IPS-15b (cell line): Measurements from ENCODE around the gene GRM4.

Source experiments
- H3K27me3 ChIP-seq: one replicate; pipeline ENCODE4 v1.6.1; 2013; ENCODE audit warnings: low read length; ENCODE audit not compliant: control insufficient read depth, insufficient read depth
- H3K36me3 ChIP-seq: one replicate; pipeline ENCODE4 v1.6.1; 2013; ENCODE audit warnings: low read length; ENCODE audit not compliant: control insufficient read depth, insufficient read depth
- H3K4me1 ChIP-seq: one replicate; pipeline ENCODE4 v1.6.1; 2013; ENCODE audit warnings: mild to moderate bottlenecking, low read length; ENCODE audit not compliant: control insufficient read depth, insufficient read depth
- H3K4me3 ChIP-seq: one replicate; pipeline ENCODE4 v1.5.1; 2013; ENCODE audit warnings: low read depth, low read length
- H3K9ac ChIP-seq: one replicate; pipeline ENCODE4 v1.6.1; 2013; ENCODE audit warnings: low read depth, mild to moderate bottlenecking, low read length
- H3K9me3 ChIP-seq: one replicate; pipeline ENCODE4 v1.6.1; 2013; ENCODE audit warnings: mild to moderate bottlenecking, low read length; ENCODE audit not compliant: control insufficient read depth, insufficient read depth

The GRM4 gene

GRCh38 chr6:34146801-34147592, 1.1 kb upstream of the GRM4 start:
- H3K36me3 ChIP-seq, result no peaks in the 10 kb centered on the region
- no peak overlapping the region for H3K4me3 ChIP-seq
- no peaks in the 10 kb centered on the region for H3K9me3 ChIP-seq
- peaks cover 30% of the 10 kb centered on the region for H3K27me3 ChIP-seq
- peaks cover 35% of the 10 kb centered on the region for H3K4me1 ChIP-seq
- H3K9ac ChIP-seq, result no peak overlapping the region

DNA sequence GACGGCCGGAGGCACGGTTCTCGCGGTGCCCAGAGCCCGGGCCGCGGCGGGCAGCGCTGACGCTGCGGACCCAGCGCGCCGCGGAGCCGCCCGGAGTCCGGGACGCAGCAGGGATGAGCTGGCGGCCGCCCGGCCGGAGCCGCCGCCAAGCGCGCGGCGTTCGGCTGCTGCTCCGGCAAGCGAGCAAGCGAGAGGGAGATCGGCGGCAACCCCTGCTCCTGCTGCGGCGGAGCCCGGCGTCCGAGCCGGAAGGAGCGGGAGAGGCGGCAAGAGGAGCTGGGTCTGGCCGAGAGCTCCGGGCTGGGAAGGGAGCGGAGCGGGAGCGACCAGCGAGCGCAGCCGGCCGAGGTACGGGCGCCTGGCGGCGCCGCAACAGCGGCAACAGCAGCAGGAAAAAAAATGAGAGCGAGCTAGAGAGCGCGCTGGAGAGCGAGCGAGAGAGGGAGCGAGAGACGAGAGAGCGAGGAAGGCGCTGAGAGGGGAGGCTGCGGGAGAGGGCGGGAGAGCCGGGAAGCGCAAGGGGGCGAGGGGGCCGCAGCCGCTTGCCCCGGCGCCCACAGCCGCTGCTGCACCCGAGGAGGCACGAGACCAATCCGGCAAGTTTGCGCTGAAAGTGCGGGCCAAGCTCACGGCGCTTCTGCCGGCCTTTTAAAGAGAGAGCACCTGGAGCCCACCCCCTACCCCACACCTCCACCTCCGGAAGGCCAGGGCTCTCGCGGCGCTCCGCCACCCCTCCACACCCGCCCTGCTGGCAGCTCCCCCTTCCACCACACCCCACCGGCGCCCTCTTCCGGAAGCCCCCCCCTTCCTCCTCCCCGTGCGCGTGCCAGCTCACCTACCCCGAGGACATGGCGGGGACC, 496 bp downstream of the GRM4 start:
- peaks cover 22% of the 10 kb centered on the region for H3K27me3 ChIP-seq
- no peaks in the 10 kb centered on the region for H3K9me3 ChIP-seq
- H3K9ac ChIP-seq, result peak overlapping the region; percentile 65
- no peaks in the 10 kb centered on the region for H3K36me3 ChIP-seq
- H3K4me3 ChIP-seq, result peak overlapping the region; percentile 77
- peaks cover 24% of the 10 kb centered on the region for H3K4me1 ChIP-seq

- Histone ChIP-seq H3K27me3 (peaks cover 22% of the 10 kb centered on the region), H3K4me1 (peaks cover 22% of the 10 kb centered on the region), H3K36me3 (no peaks in the 10 kb centered on the region), H3K4me3 (peak overlapping the region; percentile 77), H3K9ac (peak overlapping the region; percentile 26), H3K9me3 (no peaks in the 10 kb centered on the region)
These were observed 1.2 kb downstream of the GRM4 start for GRCh38 chr6:34144581-34145160.

- Histone ChIP-seq H3K4me3 (peak overlapping the region; percentile 77), H3K4me1 (peaks cover 21% of the 10 kb centered on the region), H3K27me3 (peaks cover 22% of the 10 kb centered on the region), H3K9ac (peak overlapping the region; percentile 26), H3K36me3 (no peaks in the 10 kb centered on the region), H3K9me3 (no peaks in the 10 kb centered on the region)
These were observed 1.9 kb downstream of the GRM4 start for GRCh38 chr6:34143884-34144580.

- Histone ChIP-seq H3K27me3 (peaks cover 22% of the 10 kb centered on the region), H3K9ac (no peak overlapping the region), H3K36me3 (no peaks in the 10 kb centered on the region), H3K4me3 (peak overlapping the region; percentile 77), H3K4me1 (peaks cover 17% of the 10 kb centered on the region), H3K9me3 (no peaks in the 10 kb centered on the region)
These were observed 2.5 kb downstream of the GRM4 start for GRCh38 chr6:34143196-34143883.

DNA sequence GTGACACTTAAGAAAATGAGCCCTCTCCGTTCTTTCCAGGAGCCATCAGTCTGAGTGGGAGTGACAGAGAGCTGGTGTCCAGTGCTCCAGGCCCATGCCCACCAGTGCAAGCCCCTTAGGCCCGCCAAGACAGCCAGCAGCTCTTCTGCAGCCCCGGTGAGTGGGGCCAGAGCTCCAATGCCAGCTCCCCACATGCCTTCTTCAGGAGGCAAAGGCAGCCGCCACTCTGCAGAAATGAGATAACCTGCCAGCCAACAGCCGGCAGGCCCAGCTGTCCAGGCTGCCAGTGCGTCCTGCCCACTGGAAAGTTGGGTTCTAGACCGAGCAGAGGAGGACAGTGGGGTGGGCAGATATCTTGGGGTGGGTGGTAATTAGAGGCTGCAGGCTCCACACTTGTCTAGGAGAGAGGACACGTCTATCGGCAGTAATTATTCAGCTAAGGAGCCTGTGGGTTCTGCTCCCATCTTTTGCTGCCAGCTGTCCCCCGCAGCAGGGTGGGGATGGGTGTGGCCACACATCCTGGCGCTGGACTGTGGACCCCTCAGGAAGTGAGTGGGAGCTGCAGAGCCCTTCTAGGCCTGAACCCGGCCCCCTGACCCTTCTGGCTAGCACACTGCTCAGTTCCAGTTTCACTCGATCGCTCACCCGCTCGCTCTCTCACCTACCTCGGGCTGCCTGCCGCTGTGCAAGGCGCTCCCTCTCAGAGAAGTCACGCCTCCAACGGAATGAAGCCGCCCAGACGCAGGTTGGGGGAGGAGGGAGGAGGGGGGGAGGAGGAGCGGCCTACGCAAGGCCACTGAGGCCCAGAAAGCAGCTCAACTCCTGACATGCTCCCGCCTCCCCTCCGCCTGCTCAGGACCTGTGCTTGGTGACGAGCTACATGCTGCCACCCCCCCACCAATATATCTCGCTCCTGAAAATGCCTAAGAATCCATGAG, 3.6 kb downstream of the GRM4 start:
- no peak overlapping the region for H3K4me3 ChIP-seq
- H3K36me3 ChIP-seq, result no peaks in the 10 kb centered on the region
- no peaks in the 10 kb centered on the region for H3K9me3 ChIP-seq
- peaks cover 20% of the 10 kb centered on the region for H3K4me1 ChIP-seq
- no peak overlapping the region for H3K9ac ChIP-seq
- peaks cover 20% of the 10 kb centered on the region for H3K27me3 ChIP-seq

- H3K36me3 ChIP-seq, result no peaks in the 10 kb centered on the region
- peaks cover 5% of the 10 kb centered on the region for H3K27me3 ChIP-seq
- H3K4me1 ChIP-seq, result peaks cover 22% of the 10 kb centered on the region
- no peaks in the 10 kb centered on the region for H3K9me3 ChIP-seq
- H3K9ac ChIP-seq, result no peak overlapping the region
- H3K4me3 ChIP-seq, result no peak overlapping the region
These were observed 5.8 kb downstream of the GRM4 start for GRCh38 chr6:34140075-34140474.

GRCh38 chr6:34138914-34139510, 6.9 kb downstream of the GRM4 start:
- Histone ChIP-seq H3K36me3 (no peaks in the 10 kb centered on the region), H3K27me3 (peaks cover 2% of the 10 kb centered on the region), H3K9me3 (no peaks in the 10 kb centered on the region), H3K4me3 (no peak overlapping the region), H3K9ac (peak overlapping the region; percentile 48), H3K4me1 (peaks cover 22% of the 10 kb centered on the region)

DNA sequence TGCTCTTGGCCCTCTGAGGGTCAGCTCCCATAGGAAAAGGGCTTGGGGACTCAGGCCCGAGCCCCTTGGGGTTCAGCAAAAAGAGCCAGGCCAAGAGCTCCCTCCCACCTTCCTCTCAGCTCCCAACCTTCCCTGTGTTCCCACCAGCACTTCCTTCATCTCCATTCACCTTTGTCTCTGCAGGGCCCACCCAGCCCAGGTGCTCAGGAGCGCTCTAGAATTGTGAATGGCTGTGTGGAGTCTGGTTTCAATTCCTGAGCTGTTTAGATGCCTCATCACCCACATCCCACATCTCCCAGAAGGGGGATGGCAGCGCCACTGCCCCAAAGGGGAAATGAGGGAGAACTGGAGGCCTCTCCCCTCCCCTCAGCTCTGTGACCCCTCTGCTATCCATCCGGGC, 7.7 kb downstream of the GRM4 start:
- Histone ChIP-seq H3K9me3 (no peaks in the 10 kb centered on the region), H3K36me3 (peaks cover 3% of the 10 kb centered on the region), H3K27me3 (no peaks in the 10 kb centered on the region), H3K4me1 (peaks cover 16% of the 10 kb centered on the region), H3K4me3 (no peak overlapping the region), H3K9ac (no peak overlapping the region)

- peaks cover 3% of the 10 kb centered on the region for H3K36me3 ChIP-seq
- no peak overlapping the region for H3K4me3 ChIP-seq
- H3K9ac ChIP-seq, result no peak overlapping the region
- no peaks in the 10 kb centered on the region for H3K9me3 ChIP-seq
- peaks cover 31% of the 10 kb centered on the region for H3K4me1 ChIP-seq
- no peaks in the 10 kb centered on the region for H3K27me3 ChIP-seq
These were observed 10.3 kb downstream of the GRM4 start for GRCh38 chr6:34135541-34135940.
